ENCODE measurements around the gene ERBB2.

DNA sequence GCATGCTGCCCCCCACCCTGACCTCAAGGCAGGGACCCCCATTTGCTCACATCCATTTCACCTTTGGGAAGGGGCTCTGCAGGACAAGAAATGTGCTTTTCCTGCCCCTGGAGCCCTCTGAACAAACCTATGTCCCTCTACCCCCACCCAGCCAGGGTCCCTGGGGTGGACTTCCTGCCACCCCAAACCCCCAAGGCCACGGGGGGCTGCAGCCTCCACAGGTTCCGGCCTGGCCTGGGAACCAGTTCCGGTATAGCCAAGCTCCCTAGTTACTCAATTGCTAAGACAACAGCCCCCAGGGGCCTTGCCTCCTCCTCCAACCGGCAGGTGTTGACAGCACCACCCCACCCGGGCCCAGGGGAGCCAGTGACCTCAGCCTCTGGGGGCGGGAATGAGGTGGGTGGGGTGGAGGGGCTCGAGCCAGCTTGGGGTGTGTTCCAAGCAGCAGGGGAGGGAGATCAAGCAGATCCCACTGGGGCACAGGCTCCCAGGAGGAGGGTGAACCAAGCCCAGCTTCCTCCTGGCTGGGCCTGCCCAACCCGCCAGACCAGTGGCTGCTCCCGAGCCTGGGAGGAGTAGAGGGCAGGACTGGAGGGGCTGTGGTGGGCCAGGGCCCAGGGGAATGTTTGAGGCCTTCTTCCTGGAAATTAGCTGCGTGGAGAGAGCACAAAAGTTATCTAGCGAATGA lies 25.0 kb upstream of the ERBB2 start:
- TF ChIP-seq ZNF146 (CRISPR knock-in tag; IDR thresholded peaks at IDR 0.05; ENCODE audit: unreplicated experiment) (no peak), POLR2AphosphoS5 (IDR thresholded peaks at IDR 0.05; ENCODE audit: control insufficient read depth, insufficient read depth, low read depth, low read length) (no peak), POLR2A (conservative IDR thresholded peaks at IDR 0.05) (no peak), STAG1 (CRISPR knock-in tag; IDR thresholded peaks at IDR 0.05; ENCODE audit: borderline replicate concordance) (no peak), ZNF274 (IDR thresholded peaks at IDR 0.05; ENCODE audit: borderline replicate concordance, low read depth, low read length) (no peak)
- TF ChIP-seq, protein P1, sequence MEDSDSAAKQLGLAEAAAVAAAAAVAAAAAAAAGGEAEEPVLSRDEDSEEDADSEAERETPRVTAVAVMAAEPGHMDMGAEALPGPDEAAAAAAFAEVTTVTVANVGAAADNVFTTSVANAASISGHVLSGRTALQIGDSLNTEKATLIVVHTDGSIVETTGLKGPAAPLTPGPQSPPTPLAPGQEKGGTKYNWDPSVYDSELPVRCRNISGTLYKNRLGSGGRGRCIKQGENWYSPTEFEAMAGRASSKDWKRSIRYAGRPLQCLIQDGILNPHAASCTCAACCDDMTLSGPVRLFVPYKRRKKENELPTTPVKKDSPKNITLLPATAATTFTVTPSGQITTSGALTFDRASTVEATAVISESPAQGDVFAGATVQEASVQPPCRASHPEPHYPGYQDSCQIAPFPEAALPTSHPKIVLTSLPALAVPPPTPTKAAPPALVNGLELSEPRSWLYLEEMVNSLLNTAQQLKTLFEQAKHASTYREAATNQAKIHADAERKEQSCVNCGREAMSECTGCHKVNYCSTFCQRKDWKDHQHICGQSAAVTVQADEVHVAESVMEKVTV (CRISPR knock-in tag; IDR thresholded peaks at IDR 0.05): no peak
